HG03442 (cell line): Measurements from ENCODE around the gene CCDC120.

Experiments used
- ATAC-seq: cut with Tn5 transposase; IDR thresholded peaks from one replicate; pipeline ENCODE4 v1.9.1; 2021; ENCODE audit warnings: mild to moderate bottlenecking, moderate library complexity; ENCODE audit not compliant: unreplicated experiment

Gene CCDC120, protein sequence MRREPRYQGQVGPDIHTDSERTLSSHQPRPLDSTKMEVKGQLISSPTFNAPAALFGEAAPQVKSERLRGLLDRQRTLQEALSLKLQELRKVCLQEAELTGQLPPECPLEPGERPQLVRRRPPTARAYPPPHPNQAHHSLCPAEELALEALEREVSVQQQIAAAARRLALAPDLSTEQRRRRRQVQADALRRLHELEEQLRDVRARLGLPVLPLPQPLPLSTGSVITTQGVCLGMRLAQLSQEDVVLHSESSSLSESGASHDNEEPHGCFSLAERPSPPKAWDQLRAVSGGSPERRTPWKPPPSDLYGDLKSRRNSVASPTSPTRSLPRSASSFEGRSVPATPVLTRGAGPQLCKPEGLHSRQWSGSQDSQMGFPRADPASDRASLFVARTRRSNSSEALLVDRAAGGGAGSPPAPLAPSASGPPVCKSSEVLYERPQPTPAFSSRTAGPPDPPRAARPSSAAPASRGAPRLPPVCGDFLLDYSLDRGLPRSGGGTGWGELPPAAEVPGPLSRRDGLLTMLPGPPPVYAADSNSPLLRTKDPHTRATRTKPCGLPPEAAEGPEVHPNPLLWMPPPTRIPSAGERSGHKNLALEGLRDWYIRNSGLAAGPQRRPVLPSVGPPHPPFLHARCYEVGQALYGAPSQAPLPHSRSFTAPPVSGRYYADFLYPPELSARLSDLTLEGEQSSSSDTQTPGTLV

DNA sequence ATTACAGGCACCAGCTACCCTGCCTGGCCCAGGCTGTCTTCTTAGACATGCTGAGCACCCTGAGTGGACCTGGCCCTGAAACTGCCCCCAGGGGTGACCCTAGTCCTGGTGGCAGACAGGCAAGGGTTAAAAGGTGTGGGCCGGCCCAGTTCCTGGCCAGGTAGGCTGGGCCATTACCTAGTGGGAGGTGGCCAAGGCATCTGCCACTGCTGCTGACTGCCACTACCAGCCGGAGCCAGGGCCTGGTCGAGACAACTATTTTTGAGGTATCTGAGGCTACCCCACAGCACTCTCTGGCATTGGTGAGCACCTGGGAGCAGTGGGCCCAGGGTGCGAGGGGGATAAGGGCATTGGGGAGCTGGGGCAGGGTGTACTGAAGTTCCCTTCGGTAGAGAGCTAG, at the start of gene CCDC120:
Gene CCDC120, plus strand, starts transcription at position 206 of the 400 bp plus-strand sequence. CDS start 3,043 bp downstream, outside the sequence.
- ATAC-seq, result no peak

DNA sequence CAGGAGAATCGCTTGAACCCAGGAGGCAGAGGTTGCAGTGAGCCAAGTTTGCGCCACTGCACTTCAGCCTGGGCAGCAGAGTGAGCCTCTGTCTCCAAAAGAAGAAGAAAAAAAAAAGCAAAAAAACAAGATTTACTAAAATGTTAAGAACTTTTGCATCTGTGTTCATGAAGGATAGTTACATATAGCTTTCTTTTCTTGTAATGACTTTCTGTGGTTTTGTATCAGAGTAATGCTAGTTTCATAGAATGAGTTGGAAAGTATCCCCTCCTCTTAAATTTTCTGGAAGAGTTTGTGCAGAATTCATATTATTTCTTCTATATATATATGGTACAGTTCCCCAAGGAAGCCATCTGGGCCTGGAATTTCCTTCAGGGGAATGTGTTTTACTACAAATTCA, 39.7 kb upstream of the CCDC120 start:
- ATAC-seq, result no peak

DNA sequence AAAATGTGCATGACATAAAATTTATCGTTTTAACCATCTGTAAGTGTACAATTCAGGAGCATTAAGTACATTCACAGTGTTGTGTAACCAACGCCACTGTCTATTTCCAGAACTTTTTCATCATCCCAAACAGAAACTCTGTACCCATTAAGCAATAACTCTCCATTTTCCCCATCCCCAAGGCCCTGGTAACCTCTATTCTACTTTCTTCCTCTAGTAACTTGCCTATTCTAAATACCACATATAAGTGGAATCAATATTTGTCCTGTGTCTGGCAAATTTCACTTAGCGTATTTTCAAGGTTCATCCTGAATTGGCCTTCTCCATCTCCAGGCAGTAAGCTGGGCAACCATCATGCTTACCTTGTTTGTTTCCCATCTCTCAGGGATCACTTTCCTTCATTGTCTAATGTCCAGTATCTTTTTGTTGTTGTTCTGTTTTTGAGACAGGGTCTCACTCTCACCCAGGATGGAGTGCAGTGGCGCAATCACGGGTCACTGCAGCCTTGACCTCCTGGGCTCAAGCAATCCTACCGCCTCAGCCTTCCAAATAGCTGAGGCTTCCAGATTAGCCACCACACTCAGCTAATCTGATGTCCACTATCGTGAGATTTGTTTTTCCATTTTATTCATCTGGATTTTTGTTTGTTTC, 39.1 kb upstream of the CCDC120 start:
- ATAC-seq, result no peak

DNA sequence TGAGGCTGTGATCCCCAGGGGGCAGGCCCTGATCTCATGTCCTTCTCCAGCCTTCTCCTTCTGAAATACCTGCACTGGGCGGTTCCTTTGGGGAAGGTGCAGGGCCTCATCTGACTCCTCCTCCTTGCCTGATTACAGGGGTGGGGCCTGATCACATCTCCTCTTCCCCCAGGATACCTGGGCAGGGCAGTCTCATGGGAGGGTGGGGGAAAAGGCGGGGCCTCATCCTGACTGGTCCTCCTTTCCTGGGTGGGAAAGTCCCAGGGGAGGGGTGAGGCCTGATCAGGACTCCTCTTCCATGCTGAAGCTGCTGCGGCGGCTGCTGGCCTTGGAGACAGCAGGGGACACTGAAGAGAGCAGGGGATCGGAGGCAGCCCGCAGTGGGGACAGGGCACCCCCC, 28.9 kb upstream of the CCDC120 start:
- ATAC-seq, result no peak

DNA sequence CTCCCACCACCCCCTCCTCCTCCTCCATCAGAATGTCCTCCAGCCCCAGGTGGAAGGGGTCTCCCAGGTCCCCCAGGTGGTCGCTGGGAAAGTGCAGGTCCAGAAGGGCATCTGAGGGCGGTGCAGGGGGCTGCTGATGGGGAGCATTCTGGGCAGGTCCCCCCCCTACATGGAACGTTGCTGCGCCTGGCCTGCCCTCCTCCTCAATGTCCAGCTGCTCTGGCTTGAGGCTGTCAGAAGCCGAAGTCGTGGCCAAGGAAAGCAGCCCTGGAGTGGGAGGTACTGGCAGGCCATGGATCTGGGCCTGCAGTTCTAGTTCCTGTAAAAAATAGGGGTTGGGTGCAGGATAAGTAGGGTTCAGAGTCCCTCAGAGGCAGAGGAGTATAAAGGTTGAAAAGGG, 28.5 kb upstream of the CCDC120 start:
- ATAC-seq, result no peak

DNA sequence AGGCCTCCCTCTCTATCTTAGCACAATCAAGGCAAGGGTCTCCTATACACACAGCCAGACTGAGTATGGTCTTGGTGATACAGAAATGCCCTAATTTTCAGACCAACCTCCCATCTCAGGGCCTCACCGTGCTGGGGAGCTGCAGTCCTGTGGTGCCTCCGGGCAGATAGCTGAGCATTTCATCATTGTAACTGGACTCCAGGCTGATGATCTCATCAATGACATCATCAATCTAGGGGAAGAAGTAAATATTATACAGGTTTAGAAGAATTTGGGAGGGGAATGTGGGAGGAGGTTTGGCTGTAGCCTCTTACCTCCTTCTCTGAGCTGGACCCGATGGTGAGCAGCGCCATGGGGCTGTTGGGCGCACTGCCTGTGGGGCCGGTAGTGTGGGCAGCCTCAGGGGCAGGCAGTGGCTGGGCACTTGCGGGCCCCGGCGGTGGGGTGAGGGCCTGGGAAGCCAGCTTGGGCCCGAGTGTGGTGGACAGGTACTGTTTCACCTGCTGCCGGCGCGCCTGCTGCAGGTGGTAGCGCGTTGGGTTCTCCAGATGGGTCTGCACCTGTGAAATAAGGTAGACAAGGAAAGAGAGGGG, 20.8 kb upstream of the CCDC120 start:
- ATAC-seq, result no peak

DNA sequence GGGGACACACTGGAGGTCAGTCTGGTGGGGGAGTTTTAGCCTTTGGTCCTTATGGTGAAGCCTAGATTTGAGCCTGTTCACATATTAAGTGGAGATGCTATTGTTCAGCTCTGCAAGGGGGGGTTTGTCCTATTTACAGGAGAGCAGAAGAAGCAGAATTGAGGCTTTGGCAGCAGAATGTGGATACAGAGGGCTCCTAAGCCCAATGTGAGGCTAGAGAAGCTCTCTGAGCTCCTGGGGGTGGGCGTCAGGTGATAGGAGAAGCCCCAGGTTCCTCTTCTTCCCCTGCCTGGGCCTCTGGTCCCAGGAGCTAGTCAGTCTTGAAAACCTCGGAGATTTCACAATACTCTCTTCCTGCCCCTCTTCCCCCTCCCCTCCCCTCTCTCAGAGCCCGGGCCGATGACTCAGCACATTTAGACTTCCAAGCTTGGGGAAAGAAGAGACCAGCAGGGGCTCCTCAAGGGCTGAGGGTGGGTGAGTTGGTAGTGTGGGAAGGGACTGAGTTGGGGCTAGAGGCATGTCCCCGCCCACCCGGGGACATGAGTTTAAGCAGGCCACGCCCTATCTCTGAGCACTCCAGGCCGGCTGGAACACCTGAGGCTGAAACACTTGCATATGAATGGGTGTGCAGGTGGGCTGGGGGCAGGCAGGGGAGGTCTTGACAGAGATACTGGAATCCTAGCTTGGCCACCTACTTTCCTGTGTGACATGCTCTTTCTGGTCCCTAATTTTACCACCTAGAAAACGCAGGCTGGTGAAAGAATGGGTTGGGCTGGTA, 19.0 kb upstream of the CCDC120 start:
- ATAC-seq, result no peak

DNA sequence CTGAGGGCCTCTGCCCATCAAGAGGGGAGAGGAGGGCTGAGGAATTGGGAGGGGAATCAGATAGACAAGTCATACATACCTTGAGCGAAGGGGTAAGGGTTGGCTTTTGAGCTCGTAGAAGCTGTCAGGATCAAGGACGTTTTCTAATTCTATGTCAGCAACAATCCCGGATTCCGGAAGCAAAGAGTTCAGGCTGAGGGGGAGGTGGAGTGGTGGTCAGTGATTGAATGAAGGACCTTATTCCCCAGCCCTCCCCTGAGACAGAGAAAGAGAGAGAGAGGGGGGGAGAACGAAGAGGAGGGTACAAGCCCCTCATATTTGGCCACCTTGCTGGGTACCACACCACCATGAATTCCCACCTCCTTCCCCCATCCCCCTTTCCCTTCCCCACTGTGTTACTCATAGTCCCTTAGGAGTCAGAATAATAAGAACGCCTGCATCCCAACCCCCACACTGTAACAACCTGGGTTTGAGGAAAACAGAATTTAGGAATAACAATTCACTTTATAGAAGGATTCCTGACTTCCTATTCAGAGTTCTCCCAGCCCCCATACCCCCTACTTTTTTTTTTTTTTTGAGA, 18.3 kb upstream of the CCDC120 start:
- no peak for ATAC-seq

DNA sequence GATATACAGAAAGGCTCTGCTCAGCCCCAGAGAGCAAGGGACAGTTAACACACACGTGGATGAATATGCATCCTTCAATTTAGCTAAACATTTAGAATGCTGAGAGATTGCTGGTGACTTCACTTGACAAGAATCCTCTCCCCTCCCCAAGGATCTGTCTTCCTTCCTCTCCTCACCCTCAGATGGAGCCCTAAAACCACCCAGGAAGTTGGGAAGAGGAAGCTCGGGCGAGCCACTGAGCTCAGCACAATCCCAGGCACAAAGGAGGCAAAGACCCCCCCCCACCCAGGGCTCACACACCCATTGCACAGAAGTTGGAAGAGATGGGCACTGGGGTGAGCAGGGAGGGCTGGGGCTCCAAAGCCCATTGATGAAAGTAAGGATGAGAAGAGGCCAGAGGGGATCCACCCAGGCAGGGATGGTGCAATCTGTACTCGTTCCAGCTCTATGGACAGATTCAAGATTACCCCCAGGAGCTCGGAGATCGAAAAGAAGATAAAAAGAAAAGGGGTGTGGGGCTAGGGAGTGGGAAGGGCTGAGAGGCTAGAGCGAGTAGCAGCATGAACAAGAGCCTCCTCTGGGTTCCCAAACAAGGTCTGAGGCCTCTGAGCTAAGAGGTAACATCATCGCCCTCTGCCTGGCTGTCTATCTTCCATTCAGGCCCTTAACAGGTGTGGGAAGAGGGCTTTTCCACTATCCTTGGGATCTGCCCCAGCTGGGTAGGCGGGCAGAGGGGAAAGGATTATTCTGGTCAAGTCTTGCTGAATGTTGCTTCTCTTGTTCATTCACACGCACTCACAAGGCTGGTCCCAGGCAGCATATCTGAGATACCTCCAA, 16.8 kb upstream of the CCDC120 start:
- no peak for ATAC-seq

DNA sequence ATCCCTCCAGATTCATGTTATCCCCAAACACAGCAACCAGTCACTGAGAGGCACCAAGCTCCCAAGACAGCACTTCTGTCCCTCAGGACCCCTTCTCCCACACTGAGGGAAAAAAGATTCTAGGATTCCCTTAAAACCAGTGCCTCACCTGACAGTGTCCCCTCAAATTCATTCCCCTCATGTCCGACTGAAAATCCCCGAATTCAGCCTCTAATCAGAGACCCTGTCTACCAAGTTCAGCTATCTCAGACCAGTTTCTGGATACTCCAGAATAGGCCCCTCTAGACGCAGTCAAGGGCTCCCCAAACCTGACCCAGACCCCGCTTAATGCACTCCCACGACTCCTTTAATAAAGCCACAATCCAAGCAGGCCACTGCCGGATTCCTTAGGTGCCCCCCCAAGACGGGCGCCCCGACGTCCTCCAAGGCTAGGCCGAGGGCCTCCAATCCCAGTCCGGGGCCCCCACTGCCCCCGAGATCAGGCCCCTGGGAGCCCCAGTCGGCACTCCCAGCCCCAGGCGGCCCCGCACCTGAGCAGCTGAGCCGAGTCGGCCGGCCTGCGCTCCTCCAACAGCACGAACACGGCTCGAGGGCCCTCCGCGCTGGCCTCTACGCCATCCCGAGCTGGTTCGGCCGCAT, 16.1 kb upstream of the CCDC120 start:
- ATAC-seq, result no peak

DNA sequence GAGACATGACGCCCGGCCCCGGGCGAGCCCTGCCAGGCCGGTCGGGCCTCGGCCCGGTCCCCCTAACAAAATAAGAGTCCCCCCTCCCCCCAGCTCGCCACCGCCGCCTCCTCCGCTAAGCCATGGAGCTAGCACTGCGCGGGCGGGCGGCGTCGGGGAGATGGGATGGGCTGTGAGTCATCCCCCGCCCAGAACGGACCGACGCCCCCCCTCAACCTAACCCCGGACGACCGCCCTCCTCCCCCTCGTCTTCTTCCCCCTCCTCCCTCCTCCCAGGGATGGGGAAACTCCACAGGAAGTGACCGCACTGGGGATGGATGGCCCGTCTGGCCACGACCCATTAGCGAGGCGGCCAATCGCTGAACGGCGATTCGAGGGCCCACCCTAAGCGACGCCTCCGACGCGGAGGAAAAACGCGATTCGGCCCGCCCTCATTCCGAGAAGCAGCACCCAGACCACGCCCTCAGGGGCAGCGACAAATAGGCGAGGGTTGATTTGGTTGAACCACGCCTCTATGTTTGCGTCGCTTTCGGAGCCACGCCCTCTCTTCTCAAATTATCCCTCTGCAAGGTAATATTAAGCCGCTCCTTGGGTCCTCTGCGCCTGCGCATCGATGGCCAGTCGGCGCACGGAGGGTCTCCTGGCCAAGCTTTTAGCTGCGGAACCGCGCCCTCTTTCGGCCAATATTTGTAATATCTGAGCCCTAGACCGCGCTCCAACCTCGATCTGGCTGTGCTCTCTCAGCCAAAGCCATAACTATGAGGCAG, 15.4 kb upstream of the CCDC120 start, which contains the start of gene TFE3:
Gene TFE3, minus strand, starts transcription at position 138 of the 767 bp plus-strand sequence. Its CDS starts 131 bp downstream, at position 7.
- ATAC-seq, result peak; percentile 88

DNA sequence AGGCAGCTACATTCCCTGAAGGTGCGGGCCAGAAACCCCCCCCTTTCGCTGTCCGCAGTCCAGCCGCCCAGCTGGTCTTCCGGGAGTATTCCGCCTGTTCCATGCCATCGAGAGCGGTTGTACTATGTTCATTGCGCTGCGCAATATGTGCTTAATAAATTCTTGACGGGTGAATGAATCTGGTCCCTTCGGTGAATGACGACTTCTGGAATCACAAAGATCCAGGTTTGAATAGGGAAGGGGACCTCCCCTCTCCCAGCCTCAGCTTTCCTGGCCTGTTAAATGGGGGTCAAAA, 14.9 kb upstream of the CCDC120 start:
- ATAC-seq, result no peak

DNA sequence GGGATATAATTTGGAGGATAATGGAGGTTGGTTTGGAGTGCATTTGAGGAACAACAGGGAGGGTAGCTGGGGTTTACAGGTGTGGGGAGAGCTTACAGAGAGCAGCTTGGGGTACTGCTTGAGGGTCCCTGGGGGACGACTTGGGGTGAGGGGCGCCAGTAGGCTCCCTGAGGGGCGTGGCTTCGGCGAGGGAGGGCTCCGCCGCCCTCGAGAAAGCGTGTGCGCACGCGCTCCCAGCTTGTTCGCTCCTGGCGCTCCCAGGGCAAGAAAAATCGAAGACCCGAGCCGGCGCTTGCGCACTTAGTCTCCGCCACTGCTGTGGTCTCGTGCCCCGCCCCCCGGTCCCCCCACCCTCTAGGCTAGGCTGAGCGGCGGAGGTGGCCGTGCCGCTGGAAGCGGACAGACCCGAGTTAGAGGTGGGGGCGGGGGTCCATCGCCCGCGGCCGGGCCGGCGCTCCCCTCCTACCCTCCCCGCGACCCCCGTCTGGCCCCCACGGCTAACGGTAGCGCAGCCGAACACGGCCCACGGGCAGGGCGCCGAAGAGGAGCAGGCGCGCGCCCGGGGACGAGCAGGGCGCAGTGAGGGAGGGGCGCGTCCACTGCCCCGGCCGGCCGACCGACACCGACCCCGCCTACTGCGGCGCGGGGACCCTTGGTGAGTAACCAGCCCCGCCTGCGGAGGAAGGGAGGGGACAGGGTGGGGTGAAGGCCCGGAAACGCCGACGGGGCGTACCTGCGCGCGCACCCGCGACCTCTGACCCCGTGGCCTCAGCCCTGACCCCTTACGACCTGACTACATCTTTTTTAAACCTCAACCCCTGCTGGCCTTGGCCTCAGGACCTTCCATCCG, 5.4 kb upstream of the CCDC120 start:
- peak; percentile 55 for ATAC-seq

DNA sequence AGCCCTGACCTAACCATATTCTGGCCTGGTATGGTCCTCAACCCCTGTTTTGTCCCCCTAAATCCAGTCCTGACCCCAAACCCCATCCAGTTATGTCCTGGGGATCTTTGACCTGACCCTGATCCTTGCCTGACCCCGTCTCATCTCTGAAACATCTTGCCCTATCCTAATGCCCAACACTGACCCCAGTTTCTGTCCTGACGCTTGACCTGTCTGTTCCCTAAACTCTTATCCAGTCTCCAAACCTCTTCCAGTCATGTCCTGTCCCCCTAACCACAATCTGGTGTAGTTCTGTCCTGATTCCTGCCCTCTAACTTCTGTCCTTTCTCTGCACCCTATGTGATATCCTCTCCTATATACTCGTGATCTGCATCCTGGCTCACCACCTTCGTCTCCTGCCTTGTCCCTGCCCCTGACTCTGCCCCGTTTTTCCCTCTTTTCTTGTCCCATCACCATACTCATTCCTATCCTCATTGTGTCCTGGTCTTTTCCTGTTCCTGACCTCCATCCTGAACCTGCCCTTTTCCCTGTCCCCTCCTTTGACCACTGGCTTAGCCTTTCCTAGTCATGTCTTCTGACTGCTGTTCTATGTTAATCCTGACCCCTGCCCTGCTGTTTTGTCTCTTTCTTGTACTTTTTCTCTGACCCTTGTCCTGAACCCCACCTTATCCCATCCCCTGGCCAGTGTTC, 4.6 kb upstream of the CCDC120 start:
- no peak for ATAC-seq

DNA sequence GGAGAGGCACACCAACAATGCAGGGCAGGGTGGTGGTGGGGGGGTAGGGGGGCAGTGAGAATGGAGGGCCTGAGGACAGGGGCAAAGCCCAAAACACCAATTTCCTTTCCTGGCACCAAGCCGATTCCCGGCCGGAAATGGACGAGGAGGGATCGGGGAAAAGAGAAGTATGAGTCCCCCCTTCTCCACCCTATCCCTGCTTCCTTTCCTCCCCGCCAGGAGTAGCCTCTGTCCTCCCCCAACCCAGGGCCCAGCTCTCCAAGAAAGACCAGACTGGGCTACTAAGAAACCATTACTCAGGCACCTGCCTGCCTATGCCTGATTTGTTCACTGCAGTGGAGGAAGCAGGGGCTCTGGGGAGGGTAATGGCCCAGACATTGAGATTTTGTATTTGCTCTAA, 402 bp downstream of the CCDC120 start:
- no peak for ATAC-seq

DNA sequence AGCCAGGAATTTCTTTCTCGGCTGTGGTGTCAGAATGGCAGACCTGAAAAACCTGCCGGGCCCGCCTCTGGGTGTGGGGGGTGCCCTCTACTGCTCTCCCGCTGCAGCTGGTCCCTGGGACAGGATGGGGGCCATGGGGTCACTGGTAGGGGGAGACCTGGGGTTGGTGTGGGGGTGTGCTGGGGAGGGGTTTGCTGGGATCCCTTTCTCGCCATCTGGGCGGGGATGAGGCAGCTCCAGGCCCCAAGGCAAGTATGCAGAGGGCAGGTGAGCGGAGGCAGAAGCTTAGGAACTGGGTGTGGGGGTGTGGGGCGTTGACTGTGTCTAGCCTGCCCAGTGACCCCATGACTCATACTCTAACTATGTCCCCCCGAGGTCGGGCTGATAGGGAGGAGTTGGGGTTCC, 884 bp downstream of the CCDC120 start:
- no peak for ATAC-seq

DNA sequence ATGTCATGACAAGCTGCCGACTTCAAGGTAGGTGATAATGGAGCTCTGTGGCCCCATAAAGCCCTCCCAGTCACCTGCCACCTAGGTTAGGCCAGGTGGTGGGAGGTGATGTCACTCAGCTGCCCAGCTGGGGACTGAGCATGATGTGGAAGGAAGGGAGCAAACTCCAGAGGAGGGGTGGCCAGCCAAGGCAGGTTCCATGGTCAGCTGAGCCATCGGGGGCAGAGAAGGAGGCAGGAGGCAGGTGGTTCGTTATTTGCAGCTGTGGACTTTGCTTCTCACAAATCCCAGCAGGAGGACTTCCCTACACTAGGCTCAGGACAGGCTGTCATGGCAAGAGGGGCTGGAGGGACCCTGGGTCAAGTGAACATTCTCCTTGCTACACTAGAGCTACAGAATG, 2.1 kb downstream of the CCDC120 start:
- ATAC-seq, result no peak
